DMS53 (cell line): ENCODE measurements around the gene STIP1.

ENCODE experiments used
- DNase-seq: peaks from one replicate; lab custom pipeline; 2025; lab: John Stamatoyannopoulos, UW

STIP1 gene

GRCh38 chr11:64222651-64223000 is 36.7 kb downstream of the STIP1 start:
- DNase-seq, result no peak

- no peak for DNase-seq
Observed at GRCh38 chr11:64223001-64223651, 37.2 kb downstream of the STIP1 start.

- no peak for DNase-seq
Observed at GRCh38 chr11:64224151-64224890, 38.4 kb downstream of the STIP1 start.

- DNase-seq, result peak; percentile 56
Observed at GRCh38 chr11:64224891-64225607, 39.1 kb downstream of the STIP1 start.

- DNase-seq, result peak; percentile 95
Observed at GRCh38 chr11:64225608-64226506, 39.9 kb downstream of the STIP1 start, which contains the start of the genes NUDT22 and TRPT1. TSS of gene NUDT22 (plus strand) at chr11:64226274. CDS start at chr11:64226653, 379 bp downstream. TSS of gene TRPT1 (minus strand) at chr11:64226186. CDS start at chr11:64225860, 326 bp downstream.

- peak; percentile 83 for DNase-seq
Observed at GRCh38 chr11:64226507-64227051, 40.6 kb downstream of the STIP1 start.

- DNase-seq, result no peak
Observed at GRCh38 chr11:64227405-64227956, 41.5 kb downstream of the STIP1 start.

GRCh38 chr11:64229090-64229743 is 43.2 kb downstream of the STIP1 start:
- peak; percentile 48 for DNase-seq

- no peak for DNase-seq
Observed at GRCh38 chr11:64229744-64230170, 43.8 kb downstream of the STIP1 start.

GRCh38 chr11:64230171-64230984 is 44.4 kb downstream of the STIP1 start, which contains the start of gene DNAJC4:
TSS of gene DNAJC4 (plus strand) at chr11:64230548. CDS start at chr11:64230855, 307 bp downstream.
- DNase-seq, result peak; percentile 98

- peak; percentile 65 for DNase-seq
Observed at GRCh38 chr11:64230985-64231365, 45.0 kb downstream of the STIP1 start.

- no peak for DNase-seq
Observed at GRCh38 chr11:64231546-64231945, 45.6 kb downstream of the STIP1 start.

- DNase-seq, result no peak
Observed at GRCh38 chr11:64232182-64232966, 46.4 kb downstream of the STIP1 start.

- no peak for DNase-seq
Observed at GRCh38 chr11:64232967-64233315, 47.0 kb downstream of the STIP1 start.

GRCh38 chr11:64233913-64234586 is 48.1 kb downstream of the STIP1 start, which contains the start of gene VEGFB:
TSS of gene VEGFB (plus strand) at chr11:64234584. CDS start at chr11:64234834, 250 bp downstream.
- peak; percentile 89 for DNase-seq

GRCh38 chr11:64234647-64235379 is 48.8 kb downstream of the STIP1 start:
- DNase-seq, result peak; percentile 87

- peak; percentile 73 for DNase-seq
Observed at GRCh38 chr11:64235437-64236161, 49.6 kb downstream of the STIP1 start.
